H1 (cell line): ENCODE measurements around the gene NRP2. TPM values are rescaled to one million over a fixed set of nuclear protein-coding genes. Genes with fewer than 3 reads are reported as not detected.

Experiments
- ATF3 ChIP-seq: IDR thresholded peaks from 2 replicates; pipeline ENCODE4 v1.6.1; 2011; ENCODE audit warnings: low read depth, mild to moderate bottlenecking, low read length; ENCODE audit not compliant: insufficient read depth
- KDM1A ChIP-seq: fragments of 200-600, 300-600 bp; sonication (generic); IDR thresholded peaks from 2 replicates; pipeline ENCODE4 v1.7.1; 2016; ENCODE audit warnings: mild to moderate bottlenecking, low read length, borderline replicate concordance
- SP2 ChIP-seq: IDR thresholded peaks from 2 replicates; pipeline ENCODE4 v1.6.1; 2012; ENCODE audit warnings: mild to moderate bottlenecking, low read length, inconsistent platforms
- polyA plus RNA-seq, 7 experiments: library from polyadenylated mRNA; depleted of rRNA in 3 of 7; stranded (reverse) in 5 of 7; unstranded in 2 of 7; fragments of >200 nt in 5 of 7; fragments of 200-250 nt in 2 of 7; gene quantifications; 1 replicate in 5 of 7; 2 replicates in 1 of 7; 4 replicates in 1 of 7; pipeline versions ENCODE4 v1.2.1 to v1.2.3, GENCODE V29; 2011 to 2013; ENCODE audit warnings: missing spikeins in 2 of 7, mixed read lengths in 2 of 7
- total RNA-seq: library from RNA; stranded (reverse); fragmentation: NEBNext Ultra II Directional; extraction: Animal tissue kit (Norgen Biotek cat#: 25700); gene quantifications from 2 replicates; pipeline ENCODE4 v1.2.1, GENCODE V29; 2021

Gene NRP2
- total and polyA plus RNA-seq, 2 of the 8 experiments (the other 6 are each of a cell fraction or from before 2014, with no cell fraction given): 32.0 to 37.8 TPM

GRCh38 chr2:205682239-205682970, at the start of gene NRP2 (continued):
- TF ChIP-seq KDM1A (no peak), ATF3 (no peak), SP2 (no peak)
